Small intestine (tissue), 7 donors: ENCODE data around the gene PF4V1. TPM values are rescaled to one million over a fixed set of nuclear protein-coding genes. Genes with fewer than 3 reads are reported as not detected.

ENCODE experiments used
- DNase-seq, 2 donors: peaks; one replicate each; pipeline versions ENCODE4 v3.0.0 to v3.0.0-alpha.2; 2013
- FAIRE-seq: peaks from 2 replicates; lab custom pipeline; 2012; peaks lifted over from hg19 to GRCh38; lab: Jason Lieb, UNC
- H3K27ac ChIP-seq, 3 donors: one replicate each; pipeline ENCODE4 v1.5.1; 2013; ENCODE audit warnings: low read length in 2 of 3, mild to moderate bottlenecking in 2 of 3, control low read depth in 1 of 3, inconsistent platforms in 1 of 3, low read depth in 1 of 3, moderate library complexity in 1 of 3
- H3K27me3 ChIP-seq, 3 donors: one replicate each; pipeline ENCODE4 v1.6.1; 2013; ENCODE audit warnings: low read length in 3 of 3, inconsistent platforms in 1 of 3; ENCODE audit not compliant: control insufficient read depth in 3 of 3, insufficient read depth in 3 of 3
- H3K36me3 ChIP-seq, 3 donors: one replicate each; pipeline ENCODE4 v1.6.1; 2013; ENCODE audit warnings: low read length in 3 of 3, inconsistent platforms in 1 of 3, low read depth in 1 of 3, mild to moderate bottlenecking in 1 of 3, moderate library complexity in 1 of 3; ENCODE audit not compliant: control insufficient read depth in 3 of 3, insufficient read depth in 2 of 3
- H3K4me1 ChIP-seq, 3 donors: one replicate each; pipeline ENCODE4 v1.6.1; 2013; ENCODE audit warnings: low read length in 2 of 3, inconsistent platforms in 1 of 3, low read depth in 1 of 3, mild to moderate bottlenecking in 1 of 3, moderate library complexity in 1 of 3; ENCODE audit not compliant: control insufficient read depth in 3 of 3, insufficient read depth in 2 of 3
- H3K4me3 ChIP-seq, 3 donors: one replicate each; pipeline ENCODE4 v1.5.1; 2013; ENCODE audit warnings: low read length in 3 of 3, control low read depth in 1 of 3, inconsistent platforms in 1 of 3, low read depth in 1 of 3, mild to moderate bottlenecking in 1 of 3, moderate library complexity in 1 of 3
- H3K9me3 ChIP-seq, 2 donors: one replicate each; pipeline ENCODE4 v1.6.1; 2013; ENCODE audit warnings: low read depth in 1 of 2, low read length in 1 of 2; ENCODE audit not compliant: control insufficient read depth in 2 of 2, insufficient read depth in 1 of 2
- WGBS, 3 donors: extraction: QIAGEN DNeasy Blood & Tissue Kit; methylation state at CpG; one replicate each; pipeline ENCODE4 v1.1.7; 2013; 5-methylcytosine and 5-hydroxymethylcytosine counted together
- polyA plus RNA-seq, 4 donors: library from polyadenylated mRNA; stranded (reverse) in 3 of 4; unstranded in 1 of 4; fragments of 200-250 nt in 3 of 4; fragments of 120-200 nt in 1 of 4; gene quantifications; one replicate each; pipeline versions ENCODE4 v1.2.1 to v1.2.3, GENCODE V29; 2013
- donor health status: healthy with polysubstance abuse.
- donor health status: control.
- donor health status: control.
- donor health status: Bipolar disorder and iron deficiency.
- donor health status: healthy.

PF4V1 gene
- polyA plus RNA-seq, 4 donors, result 0.32 TPM; not detected in 3

DNA sequence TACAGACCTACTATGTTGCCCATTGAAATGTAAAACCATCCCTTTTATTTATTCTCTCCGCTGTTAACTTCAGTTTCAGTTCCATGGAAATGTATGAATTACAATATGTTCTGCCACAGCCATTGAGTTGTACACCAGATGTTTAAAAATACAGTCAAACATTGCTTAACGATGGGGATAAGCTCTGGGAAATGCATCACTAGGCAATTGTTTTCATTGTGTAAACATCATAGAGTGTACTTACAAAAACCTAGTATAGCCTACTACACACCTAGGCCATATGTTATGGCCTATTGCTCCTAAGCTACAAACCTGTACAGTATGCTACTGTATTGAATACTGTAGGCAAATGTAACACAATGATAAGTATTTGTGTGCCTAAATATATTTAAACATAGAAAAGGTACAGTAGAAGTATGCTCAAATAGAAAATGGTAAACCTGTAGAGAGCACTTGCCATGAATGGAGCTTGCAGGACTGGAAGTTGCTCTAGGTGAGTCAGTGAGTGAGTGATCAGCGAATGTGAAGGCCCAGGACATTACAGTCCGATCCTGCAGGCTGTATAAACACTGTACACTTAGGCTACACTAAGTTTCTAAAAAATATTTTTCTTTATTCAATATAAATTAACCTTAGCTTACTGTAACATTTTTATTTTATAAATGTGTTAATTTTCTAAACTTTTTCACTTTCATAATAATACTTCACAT is 2.7 kb upstream of the PF4V1 start:
- FAIRE-seq (no peak), DNase-seq (no peak)
- 75 to 80% (median 79%) methylated on average over 4 of the region's 4 CpGs for WGBS, 3 donors
- Histone ChIP-seq H3K4me3 (no peak overlapping the region), H3K9me3 (no peaks in the 10 kb centered on the region), H3K4me1 (no peaks in the 10 kb centered on the region), H3K27me3 (peaks cover 0 to 16% (median 3%) of the 10 kb centered on the region in 3 donors), H3K36me3 (no peaks in the 10 kb centered on the region), H3K27ac (no peak overlapping the region)

- Histone ChIP-seq H3K36me3 (no peaks in the 10 kb centered on the region), H3K4me1 (no peaks in the 10 kb centered on the region), H3K4me3 (no peak overlapping the region), H3K27me3 (peaks cover 0 to 16% (median 3%) of the 10 kb centered on the region in 3 donors), H3K27ac (no peak overlapping the region), H3K9me3 (no peaks in the 10 kb centered on the region)
- WGBS, 3 donors, result 52 to 63% (median 63%) methylated on average over 1 of the region's 1 CpG
- FAIRE-seq (no peak), DNase-seq (no peak)
These were observed 1.8 kb upstream of the PF4V1 start for GRCh38 chr4:73851293-73851692.

GRCh38 chr4:73852771-73853170 is 325 bp upstream of the PF4V1 start:
- Histone ChIP-seq H3K4me3 (no peak overlapping the region), H3K4me1 (no peaks in the 10 kb centered on the region), H3K27me3 (peaks cover 0 to 16% (median 3%) of the 10 kb centered on the region in 3 donors), H3K27ac (no peak overlapping the region), H3K36me3 (no peaks in the 10 kb centered on the region), H3K9me3 (no peaks in the 10 kb centered on the region)
- no peak for DNase-seq
- FAIRE-seq, result no peak

- no peaks in the 10 kb centered on the region for H3K36me3 ChIP-seq
- DNase-seq, result no peak
- no peaks in the 10 kb centered on the region for H3K4me1 ChIP-seq
- H3K9me3 ChIP-seq, result no peaks in the 10 kb centered on the region
- H3K27me3 ChIP-seq, result peaks cover 0 to 16% (median 3%) of the 10 kb centered on the region in 3 donors
- WGBS, 3 donors, result 30 to 49% (median 35%) methylated on average over 8 of the region's 8 CpGs
- H3K4me3 ChIP-seq, result no peak overlapping the region
- FAIRE-seq, result no peak
- H3K27ac ChIP-seq, result no peak overlapping the region
These were observed 800 bp downstream of the PF4V1 start for GRCh38 chr4:73853718-73854473.

- Histone ChIP-seq H3K4me1 (no peaks in the 10 kb centered on the region), H3K36me3 (no peaks in the 10 kb centered on the region), H3K27ac (no peak overlapping the region), H3K4me3 (no peak overlapping the region), H3K9me3 (no peaks in the 10 kb centered on the region), H3K27me3 (peaks cover 0 to 16% (median 3%) of the 10 kb centered on the region in 3 donors)
- FAIRE-seq (no peak), DNase-seq (no peak)
- WGBS, 3 donors, result 65 to 74% (median 71%) methylated on average over 4 of the region's 4 CpGs
These were observed 2.3 kb downstream of the PF4V1 start for GRCh38 chr4:73855406-73855805.

DNA sequence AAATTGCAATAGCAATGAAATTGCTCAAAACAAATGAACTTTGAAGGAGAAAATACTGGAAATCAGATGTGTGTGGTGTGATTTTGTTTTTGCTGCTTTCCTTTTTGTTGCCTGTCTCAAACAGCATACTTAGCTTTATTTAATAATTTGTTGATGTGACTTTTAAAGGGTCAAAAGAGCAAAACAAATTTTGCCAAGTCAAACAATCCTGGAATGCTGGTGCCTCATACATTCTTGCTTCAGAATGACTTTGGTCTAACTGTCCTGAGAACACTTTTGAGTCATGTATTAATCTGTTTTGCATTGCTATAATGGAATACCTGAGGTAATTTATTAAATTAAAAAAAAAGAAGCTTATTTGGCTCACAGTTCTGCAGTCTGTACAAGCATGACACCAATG is 3.4 kb downstream of the PF4V1 start:
- FAIRE-seq (no peak), DNase-seq (no peak)
- Histone ChIP-seq H3K9me3 (no peaks in the 10 kb centered on the region), H3K27ac (no peak overlapping the region), H3K27me3 (peaks cover 0 to 16% (median 3%) of the 10 kb centered on the region in 3 donors), H3K4me3 (no peak overlapping the region), H3K36me3 (no peaks in the 10 kb centered on the region), H3K4me1 (no peaks in the 10 kb centered on the region)

- no peaks in the 10 kb centered on the region for H3K9me3 ChIP-seq
- H3K36me3 ChIP-seq, result no peaks in the 10 kb centered on the region
- no peak overlapping the region for H3K27ac ChIP-seq
- H3K4me1 ChIP-seq, result no peaks in the 10 kb centered on the region
- no peak overlapping the region for H3K4me3 ChIP-seq
- FAIRE-seq, result no peak
- no peaks in the 10 kb centered on the region for H3K27me3 ChIP-seq
- DNase-seq, result peak in 1 of 2 donors; percentile 5
These were observed 6.6 kb downstream of the PF4V1 start for GRCh38 chr4:73859614-73860088.

DNA sequence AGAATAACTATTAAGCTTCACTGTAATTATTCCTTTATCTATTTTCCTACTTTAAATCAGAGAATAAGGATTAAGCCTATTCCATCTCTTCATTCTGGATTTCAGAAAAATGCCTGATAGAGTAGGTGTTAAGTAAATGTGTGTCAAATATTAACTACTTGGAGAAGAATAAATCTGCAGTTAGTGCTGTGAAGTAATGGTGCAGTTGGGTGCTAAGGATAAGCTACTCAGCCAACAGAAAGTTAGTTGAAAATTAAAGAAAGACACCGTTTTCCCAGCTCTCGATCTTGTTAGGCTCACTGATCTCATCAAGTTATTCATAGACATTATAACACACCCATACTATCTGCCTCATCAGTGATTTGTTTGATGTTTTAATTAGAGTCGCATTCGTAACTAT is 7.1 kb downstream of the PF4V1 start:
- 12 to 41% (median 29%) methylated on average over 4 of the region's 4 CpGs for WGBS, 3 donors
- no peak for FAIRE-seq
- H3K36me3 ChIP-seq, result no peaks in the 10 kb centered on the region
- no peaks in the 10 kb centered on the region for H3K4me1 ChIP-seq
- H3K4me3 ChIP-seq, result no peak overlapping the region
- H3K27me3 ChIP-seq, result no peaks in the 10 kb centered on the region
- H3K9me3 ChIP-seq, result no peaks in the 10 kb centered on the region
- DNase-seq, result peak in 1 of 2 donors; percentile 35
- H3K27ac ChIP-seq, result no peak overlapping the region
